ENCODE results near the gene DPM3.

DPM3 gene

GRCh38 chr1:155183775-155184221 is 43.5 kb upstream of the DPM3 start:
- Histone ChIP-seq H3K4me3 (ENCODE audit: low read depth in 1 of 2, low read length in 2 of 2) (no peak overlapping the region), H3K27me3 (ENCODE audit: control insufficient read depth in 1 of 2, insufficient read depth in 2 of 2, low read length in 2 of 2) (no peaks in the 10 kb centered on the region), H3K9me3 (ENCODE audit: control insufficient read depth in 1 of 2, low read length in 2 of 2) (no peaks in the 10 kb centered on the region), H3K9ac (ENCODE audit: low read depth in 1 of 2, low read length in 2 of 2) (no peak overlapping the region), H3K27ac (ENCODE audit: low read depth, low read length) (no peak overlapping the region), H3K4me1 (ENCODE audit: control insufficient read depth in 1 of 2, insufficient read depth in 2 of 2, low read length in 2 of 2) (peaks cover 43 to 58% of the 10 kb centered on the region in 2 donors), H3K36me3 (ENCODE audit: control insufficient read depth in 1 of 2, insufficient read depth in 2 of 2, low read length in 2 of 2) (no peaks in the 10 kb centered on the region)

GRCh38 chr1:155182052-155182550 is 41.8 kb upstream of the DPM3 start:
- Histone ChIP-seq H3K4me3 (ENCODE audit: low read depth in 1 of 2, low read length in 2 of 2) (no peak overlapping the region), H3K4me1 (ENCODE audit: control insufficient read depth in 1 of 2, insufficient read depth in 2 of 2, low read length in 2 of 2) (peaks cover 40 to 53% of the 10 kb centered on the region in 2 donors), H3K9ac (ENCODE audit: low read depth in 1 of 2, low read length in 2 of 2) (no peak overlapping the region), H3K27ac (ENCODE audit: low read depth, low read length) (no peak overlapping the region), H3K9me3 (ENCODE audit: control insufficient read depth in 1 of 2, low read length in 2 of 2) (no peaks in the 10 kb centered on the region), H3K27me3 (ENCODE audit: control insufficient read depth in 1 of 2, insufficient read depth in 2 of 2, low read length in 2 of 2) (no peaks in the 10 kb centered on the region), H3K36me3 (ENCODE audit: control insufficient read depth in 1 of 2, insufficient read depth in 2 of 2, low read length in 2 of 2) (no peaks in the 10 kb centered on the region)

- peaks cover 39 to 52% of the 10 kb centered on the region in 2 donors for H3K4me1 ChIP-seq (ENCODE audit: control insufficient read depth in 1 of 2, insufficient read depth in 2 of 2, low read length in 2 of 2)
- H3K9ac ChIP-seq (ENCODE audit: low read depth in 1 of 2, low read length in 2 of 2): no peak overlapping the region
- no peaks in the 10 kb centered on the region for H3K27me3 ChIP-seq (ENCODE audit: control insufficient read depth in 1 of 2, insufficient read depth in 2 of 2, low read length in 2 of 2)
- no peak overlapping the region for H3K27ac ChIP-seq (ENCODE audit: low read depth, low read length)
- no peaks in the 10 kb centered on the region for H3K9me3 ChIP-seq (ENCODE audit: control insufficient read depth in 1 of 2, low read length in 2 of 2)
- H3K36me3 ChIP-seq (ENCODE audit: control insufficient read depth in 1 of 2, insufficient read depth in 2 of 2, low read length in 2 of 2): no peaks in the 10 kb centered on the region
- no peak overlapping the region for H3K4me3 ChIP-seq (ENCODE audit: low read depth in 1 of 2, low read length in 2 of 2)
These were observed 41.2 kb upstream of the DPM3 start for GRCh38 chr1:155181371-155182051.

- Histone ChIP-seq H3K27me3 (ENCODE audit: control insufficient read depth in 1 of 2, insufficient read depth in 2 of 2, low read length in 2 of 2) (no peaks in the 10 kb centered on the region), H3K4me3 (ENCODE audit: low read depth in 1 of 2, low read length in 2 of 2) (no peak overlapping the region), H3K27ac (ENCODE audit: low read depth, low read length) (no peak overlapping the region), H3K4me1 (ENCODE audit: control insufficient read depth in 1 of 2, insufficient read depth in 2 of 2, low read length in 2 of 2) (peaks cover 27 to 42% of the 10 kb centered on the region in 2 donors), H3K9ac (ENCODE audit: low read depth in 1 of 2, low read length in 2 of 2) (no peak overlapping the region), H3K9me3 (ENCODE audit: control insufficient read depth in 1 of 2, low read length in 2 of 2) (no peaks in the 10 kb centered on the region), H3K36me3 (ENCODE audit: control insufficient read depth in 1 of 2, insufficient read depth in 2 of 2, low read length in 2 of 2) (no peaks in the 10 kb centered on the region)
These were observed 39.0 kb upstream of the DPM3 start for GRCh38 chr1:155179112-155180031.

- Histone ChIP-seq H3K9ac (ENCODE audit: low read depth in 1 of 2, low read length in 2 of 2) (no peak overlapping the region), H3K36me3 (ENCODE audit: control insufficient read depth in 1 of 2, insufficient read depth in 2 of 2, low read length in 2 of 2) (no peaks in the 10 kb centered on the region), H3K27ac (ENCODE audit: low read depth, low read length) (no peak overlapping the region), H3K9me3 (ENCODE audit: control insufficient read depth in 1 of 2, low read length in 2 of 2) (no peaks in the 10 kb centered on the region), H3K4me1 (ENCODE audit: control insufficient read depth in 1 of 2, insufficient read depth in 2 of 2, low read length in 2 of 2) (peaks cover 25 to 47% of the 10 kb centered on the region in 2 donors), H3K4me3 (ENCODE audit: low read depth in 1 of 2, low read length in 2 of 2) (no peak overlapping the region), H3K27me3 (ENCODE audit: control insufficient read depth in 1 of 2, insufficient read depth in 2 of 2, low read length in 2 of 2) (no peaks in the 10 kb centered on the region)
These were observed 38.2 kb upstream of the DPM3 start for GRCh38 chr1:155178441-155179111.

GRCh38 chr1:155177918-155178281 is 37.6 kb upstream of the DPM3 start:
- H3K4me1 ChIP-seq (ENCODE audit: control insufficient read depth in 1 of 2, insufficient read depth in 2 of 2, low read length in 2 of 2): peaks cover 29 to 51% of the 10 kb centered on the region in 2 donors
- no peak overlapping the region for H3K9ac ChIP-seq (ENCODE audit: low read depth in 1 of 2, low read length in 2 of 2)
- H3K36me3 ChIP-seq (ENCODE audit: control insufficient read depth in 1 of 2, insufficient read depth in 2 of 2, low read length in 2 of 2): no peaks in the 10 kb centered on the region
- no peaks in the 10 kb centered on the region for H3K27me3 ChIP-seq (ENCODE audit: control insufficient read depth in 1 of 2, insufficient read depth in 2 of 2, low read length in 2 of 2)
- no peak overlapping the region for H3K27ac ChIP-seq (ENCODE audit: low read depth, low read length)
- H3K4me3 ChIP-seq (ENCODE audit: low read depth in 1 of 2, low read length in 2 of 2): no peak overlapping the region
- no peaks in the 10 kb centered on the region for H3K9me3 ChIP-seq (ENCODE audit: control insufficient read depth in 1 of 2, low read length in 2 of 2)

- peaks cover 31 to 52% of the 10 kb centered on the region in 2 donors for H3K4me1 ChIP-seq (ENCODE audit: control insufficient read depth in 1 of 2, insufficient read depth in 2 of 2, low read length in 2 of 2)
- H3K9me3 ChIP-seq (ENCODE audit: control insufficient read depth in 1 of 2, low read length in 2 of 2): no peaks in the 10 kb centered on the region
- H3K9ac ChIP-seq (ENCODE audit: low read depth in 1 of 2, low read length in 2 of 2): no peak overlapping the region
- no peaks in the 10 kb centered on the region for H3K36me3 ChIP-seq (ENCODE audit: control insufficient read depth in 1 of 2, insufficient read depth in 2 of 2, low read length in 2 of 2)
- no peaks in the 10 kb centered on the region for H3K27me3 ChIP-seq (ENCODE audit: control insufficient read depth in 1 of 2, insufficient read depth in 2 of 2, low read length in 2 of 2)
- no peak overlapping the region for H3K4me3 ChIP-seq (ENCODE audit: low read depth in 1 of 2, low read length in 2 of 2)
- no peak overlapping the region for H3K27ac ChIP-seq (ENCODE audit: low read depth, low read length)
These were observed 37.0 kb upstream of the DPM3 start for GRCh38 chr1:155177192-155177917.

GRCh38 chr1:155176544-155177071 is 36.3 kb upstream of the DPM3 start:
- no peak overlapping the region for H3K9ac ChIP-seq (ENCODE audit: low read depth in 1 of 2, low read length in 2 of 2)
- no peaks in the 10 kb centered on the region for H3K36me3 ChIP-seq (ENCODE audit: control insufficient read depth in 1 of 2, insufficient read depth in 2 of 2, low read length in 2 of 2)
- no peak overlapping the region for H3K4me3 ChIP-seq (ENCODE audit: low read depth in 1 of 2, low read length in 2 of 2)
- H3K4me1 ChIP-seq (ENCODE audit: control insufficient read depth in 1 of 2, insufficient read depth in 2 of 2, low read length in 2 of 2): peaks cover 37 to 55% of the 10 kb centered on the region in 2 donors
- no peak overlapping the region for H3K27ac ChIP-seq (ENCODE audit: low read depth, low read length)
- no peaks in the 10 kb centered on the region for H3K27me3 ChIP-seq (ENCODE audit: control insufficient read depth in 1 of 2, insufficient read depth in 2 of 2, low read length in 2 of 2)
- H3K9me3 ChIP-seq (ENCODE audit: control insufficient read depth in 1 of 2, low read length in 2 of 2): no peaks in the 10 kb centered on the region

GRCh38 chr1:155175927-155176371 is 35.6 kb upstream of the DPM3 start:
- Histone ChIP-seq H3K36me3 (ENCODE audit: control insufficient read depth in 1 of 2, insufficient read depth in 2 of 2, low read length in 2 of 2) (no peaks in the 10 kb centered on the region), H3K9ac (ENCODE audit: low read depth in 1 of 2, low read length in 2 of 2) (no peak overlapping the region), H3K27ac (ENCODE audit: low read depth, low read length) (no peak overlapping the region), H3K4me3 (ENCODE audit: low read depth in 1 of 2, low read length in 2 of 2) (no peak overlapping the region), H3K9me3 (ENCODE audit: control insufficient read depth in 1 of 2, low read length in 2 of 2) (no peaks in the 10 kb centered on the region), H3K27me3 (ENCODE audit: control insufficient read depth in 1 of 2, insufficient read depth in 2 of 2, low read length in 2 of 2) (no peaks in the 10 kb centered on the region), H3K4me1 (ENCODE audit: control insufficient read depth in 1 of 2, insufficient read depth in 2 of 2, low read length in 2 of 2) (peaks cover 33 to 50% of the 10 kb centered on the region in 2 donors)

All from duodenal mucosa (tissue), 2 donors.